Measurements from ENCODE around the gene INPP4A.

The INPP4A gene

GRCh38 chr2:98518101-98518500, 73.4 kb downstream of the INPP4A start:
- no peak for DNase-seq

DNA sequence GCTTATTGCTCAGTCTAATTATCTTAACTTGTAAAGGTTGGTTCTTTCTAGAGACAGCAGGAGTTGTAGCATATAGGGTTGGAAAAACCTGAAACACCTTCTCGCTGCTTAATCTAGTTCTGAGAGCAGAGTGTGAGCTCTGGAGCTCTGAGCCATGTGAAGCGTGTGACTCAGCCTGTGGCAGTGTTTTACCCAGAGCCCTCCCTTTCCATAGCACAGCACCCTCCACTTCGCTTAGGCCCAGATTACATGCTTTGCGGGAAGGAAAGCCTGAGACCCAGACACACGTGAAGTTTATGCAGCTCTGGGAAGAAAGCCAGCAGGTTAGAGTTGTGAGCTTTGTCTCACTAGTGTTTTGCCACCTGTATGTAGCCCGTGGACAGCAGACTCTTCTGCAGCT, 74.5 kb downstream of the INPP4A start:
- DNase-seq: no peak

DNA sequence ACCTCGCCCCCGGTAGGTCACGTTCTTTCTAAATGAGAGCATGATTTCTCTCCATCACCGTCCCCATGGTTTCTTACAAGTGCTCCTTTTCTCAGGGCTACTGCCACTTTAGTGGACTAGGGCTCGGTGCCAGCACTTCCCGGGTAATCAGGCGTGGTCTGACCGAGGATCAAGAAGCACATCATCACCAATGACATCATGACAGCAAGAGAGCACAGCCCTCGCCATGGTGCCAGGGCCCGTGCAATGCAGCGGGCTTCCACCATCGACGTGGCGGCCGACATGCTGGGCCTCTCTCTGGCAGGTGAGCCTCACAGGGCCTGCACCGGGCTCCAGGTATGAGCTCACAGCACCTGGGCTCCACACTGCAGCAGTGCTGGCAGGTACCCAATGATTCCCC, 75.2 kb downstream of the INPP4A start:
- DNase-seq: no peak

DNA sequence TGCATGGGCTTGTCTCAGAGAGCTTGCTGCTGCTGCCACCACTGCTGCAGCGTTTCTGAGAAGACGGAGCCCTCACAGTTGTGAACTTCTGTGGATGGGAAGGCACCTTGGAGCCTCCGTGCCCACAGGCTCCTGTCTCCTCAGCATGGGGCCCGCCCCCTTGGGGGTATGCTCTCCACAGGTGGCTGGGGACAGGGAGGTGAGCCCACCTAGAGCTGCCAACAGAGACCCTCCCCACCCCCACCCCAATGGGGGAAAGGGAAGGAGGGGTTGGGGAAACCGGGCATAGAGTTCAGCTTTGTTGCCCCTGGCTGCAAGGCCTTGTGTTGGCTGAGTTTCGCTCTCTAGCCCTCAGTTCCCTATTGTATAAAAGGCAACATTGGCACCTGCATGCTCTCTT, 76.1 kb downstream of the INPP4A start:
- DNase-seq: no peak

GRCh38 chr2:98521266-98521665, 76.6 kb downstream of the INPP4A start:
- no peak for DNase-seq

DNA sequence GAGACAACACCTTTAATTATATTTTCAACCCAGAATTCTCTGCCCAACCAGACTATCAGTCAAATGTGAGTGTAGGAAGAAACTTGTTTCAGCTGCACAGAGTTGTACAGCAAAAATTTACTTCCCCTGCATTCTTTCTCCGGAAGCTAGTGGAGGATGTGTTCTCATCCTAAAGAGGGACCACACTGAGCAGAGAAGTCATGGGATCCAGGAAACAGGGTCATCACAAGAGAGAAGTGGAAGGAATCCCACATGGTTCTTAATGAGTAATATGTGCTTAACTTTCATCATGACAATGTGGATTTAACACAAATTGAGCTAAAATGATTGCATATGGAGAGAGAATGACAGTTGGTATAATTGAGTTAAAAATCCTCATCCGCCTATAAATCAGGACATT, 78.2 kb downstream of the INPP4A start:
- DNase-seq: no peak

- no peak for DNase-seq
Measured at GRCh38 chr2:98524168-98524567, 79.5 kb downstream of the INPP4A start.

GRCh38 chr2:98528349-98528748, 83.7 kb downstream of the INPP4A start:
- DNase-seq: no peak

DNA sequence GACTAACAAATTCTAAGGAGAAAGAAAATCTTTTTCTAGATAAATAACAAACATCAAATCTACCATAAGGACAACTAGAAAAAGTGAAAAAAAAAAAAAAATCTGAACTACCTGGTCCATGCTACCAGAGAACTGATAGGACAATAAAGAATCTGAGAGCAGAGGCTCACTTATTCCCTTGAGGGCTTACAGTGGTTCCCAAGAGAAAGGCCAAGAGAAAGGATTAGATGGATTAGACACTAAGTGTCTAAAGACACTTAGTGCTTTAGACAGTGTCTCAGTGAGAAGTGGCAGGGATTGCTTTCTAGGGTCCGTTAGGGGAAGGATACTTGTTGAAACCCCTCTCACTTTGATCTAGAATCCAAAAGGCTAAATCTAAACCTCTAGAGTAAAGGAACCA, 85.5 kb downstream of the INPP4A start:
- DNase-seq: no peak

- DNase-seq: no peak
Measured at GRCh38 chr2:98532756-98533155, 88.1 kb downstream of the INPP4A start.

DNA sequence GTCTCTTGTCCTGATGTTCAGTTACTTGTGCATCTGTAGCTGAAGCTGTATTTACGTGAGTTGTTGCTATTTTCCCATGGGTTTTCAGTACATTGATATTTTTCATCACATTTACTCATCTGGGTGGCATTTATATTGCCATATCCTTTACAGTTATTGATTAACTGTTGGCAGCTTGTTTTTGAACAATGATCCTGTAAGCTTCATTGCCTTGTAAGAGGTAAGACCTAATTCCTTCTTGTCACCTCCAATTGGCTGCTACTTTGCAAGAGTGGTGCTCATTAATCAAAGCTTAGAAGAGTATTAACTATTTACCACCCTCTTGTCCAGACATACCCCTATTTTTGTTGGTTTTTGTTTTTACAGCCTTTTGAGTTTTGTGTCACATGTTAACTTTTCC, 88.9 kb downstream of the INPP4A start:
- DNase-seq: no peak

- no peak for DNase-seq
Measured at GRCh38 chr2:98534761-98535160, 90.1 kb downstream of the INPP4A start.

- DNase-seq: no peak
Measured at GRCh38 chr2:98535971-98536677, 91.5 kb downstream of the INPP4A start.

GRCh38 chr2:98537390-98538126, 92.9 kb downstream of the INPP4A start:
- DNase-seq: no peak

- DNase-seq: no peak
Measured at GRCh38 chr2:98538280-98539041, 93.8 kb downstream of the INPP4A start.

GRCh38 chr2:98539056-98539735, 94.5 kb downstream of the INPP4A start:
- DNase-seq: no peak

DNA sequence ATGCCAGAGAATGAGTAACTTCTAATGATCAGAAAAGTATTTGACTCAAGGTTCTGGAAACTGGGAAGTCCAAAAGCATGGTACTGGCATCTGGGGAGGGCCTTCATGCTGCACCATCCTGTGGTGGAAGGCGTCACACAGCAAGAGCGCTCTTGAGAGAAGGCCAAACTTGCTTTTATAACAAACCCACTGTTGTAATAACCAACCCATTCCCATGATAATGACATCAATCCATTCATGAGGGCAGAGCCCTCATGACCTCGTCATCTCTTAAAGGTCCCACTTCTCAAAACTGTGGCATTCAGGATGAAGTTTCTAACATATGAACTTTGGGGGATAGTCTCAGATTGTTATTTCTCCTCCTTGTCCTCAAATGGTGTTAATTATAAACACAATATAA, 95.9 kb downstream of the INPP4A start:
- no peak for DNase-seq

DNA sequence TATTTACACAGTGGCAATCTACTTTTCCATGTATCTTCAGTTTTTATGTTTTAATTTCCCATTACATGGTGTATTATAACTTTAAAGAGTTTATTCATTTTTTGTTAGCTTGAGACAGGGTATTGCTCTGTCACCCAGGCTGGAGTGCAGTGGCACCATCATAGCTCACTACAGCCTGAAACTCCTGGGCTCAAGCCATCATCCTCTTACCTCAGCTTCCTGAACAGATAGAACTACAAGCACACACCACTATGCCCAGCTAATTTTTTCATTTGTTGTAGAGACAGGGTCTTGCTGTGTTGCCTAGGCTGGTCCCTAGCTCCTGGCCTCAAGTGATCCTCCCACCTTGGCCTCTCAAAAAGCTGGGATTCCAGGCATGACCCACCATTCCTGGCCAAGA, 96.8 kb downstream of the INPP4A start:
- DNase-seq: no peak

GRCh38 chr2:98541906-98542305, 97.2 kb downstream of the INPP4A start:
- no peak for DNase-seq

DNA sequence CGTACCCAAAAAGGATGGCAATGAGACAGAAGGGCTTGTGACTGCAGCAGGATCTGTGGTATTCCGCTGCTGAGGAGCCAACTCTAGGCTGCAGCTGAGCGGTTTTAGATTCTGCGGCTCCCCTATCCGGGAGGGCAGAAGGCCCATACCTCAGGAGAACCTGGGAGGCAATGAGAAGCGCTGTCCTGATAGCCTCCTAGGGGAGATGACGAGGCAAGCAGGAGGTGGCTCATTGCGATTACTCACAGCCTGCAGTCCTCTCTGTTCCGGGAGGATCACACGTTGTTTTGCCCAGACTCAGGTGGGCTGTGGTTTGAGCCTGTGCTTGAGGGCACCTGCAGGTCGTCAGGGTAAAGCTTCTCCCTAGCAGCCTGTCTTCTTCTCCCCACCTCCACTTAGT, 98.6 kb downstream of the INPP4A start:
- DNase-seq: no peak

DNA sequence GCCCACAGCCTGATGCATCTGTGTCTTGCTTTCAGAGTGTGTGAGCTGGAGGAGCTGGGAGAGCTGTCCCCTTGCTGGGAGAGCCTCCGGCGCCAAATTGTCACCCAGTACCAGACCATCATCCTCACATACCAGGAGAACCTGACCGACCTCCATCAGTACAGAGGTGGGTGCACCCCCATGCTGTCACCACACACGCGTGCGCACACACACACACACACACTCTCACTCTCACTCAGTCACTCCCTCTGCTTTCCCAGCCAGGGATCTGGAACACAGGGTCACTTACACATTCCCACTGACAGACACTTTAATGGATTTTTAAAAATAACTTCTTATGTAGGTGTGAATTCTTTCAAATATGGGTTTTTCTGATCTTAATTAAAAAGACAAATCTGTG, 99.2 kb downstream of the INPP4A start:
- no peak for DNase-seq

- DNase-seq: no peak
Measured at GRCh38 chr2:98545591-98545990, 100.9 kb downstream of the INPP4A start.

GRCh38 chr2:98546186-98546585, 101.5 kb downstream of the INPP4A start:
- DNase-seq: no peak

Measured in NCI-H1436 (cell line).